Fibroblast of mammary gland (primary cell): ENCODE measurements around the gene ATP5F1B.

ENCODE experiments used
- DNase-seq: peaks from one replicate; pipeline ENCODE4 v3.0.0-alpha.2; 2010; ENCODE audit warnings: low read depth
- H3K4me3 ChIP-seq: 2 replicates; pipeline ENCODE4 v1.5.1; 2011; ENCODE audit warnings: low read depth, mild to moderate bottlenecking, low read length, moderate library complexity; ENCODE audit not compliant: control insufficient read depth
- TF ChIP-seq, protein P1 (sequence below): conservative IDR thresholded peaks from 2 replicates; pipeline ENCODE4 v1.5.1; 2011; ENCODE audit warnings: low read depth, low read length, inconsistent platforms; ENCODE audit not compliant: control insufficient read depth, insufficient read depth

The ATP5F1B gene

GRCh38 chr12:56645717-56646446 lies at the start of gene ATP5F1B:
ATP5F1B (minus strand) TSS chr12:56645984; CDS start chr12:56645963, 21 bp downstream.
- peak; percentile 100 for DNase-seq
- TF ChIP-seq, protein P1, sequence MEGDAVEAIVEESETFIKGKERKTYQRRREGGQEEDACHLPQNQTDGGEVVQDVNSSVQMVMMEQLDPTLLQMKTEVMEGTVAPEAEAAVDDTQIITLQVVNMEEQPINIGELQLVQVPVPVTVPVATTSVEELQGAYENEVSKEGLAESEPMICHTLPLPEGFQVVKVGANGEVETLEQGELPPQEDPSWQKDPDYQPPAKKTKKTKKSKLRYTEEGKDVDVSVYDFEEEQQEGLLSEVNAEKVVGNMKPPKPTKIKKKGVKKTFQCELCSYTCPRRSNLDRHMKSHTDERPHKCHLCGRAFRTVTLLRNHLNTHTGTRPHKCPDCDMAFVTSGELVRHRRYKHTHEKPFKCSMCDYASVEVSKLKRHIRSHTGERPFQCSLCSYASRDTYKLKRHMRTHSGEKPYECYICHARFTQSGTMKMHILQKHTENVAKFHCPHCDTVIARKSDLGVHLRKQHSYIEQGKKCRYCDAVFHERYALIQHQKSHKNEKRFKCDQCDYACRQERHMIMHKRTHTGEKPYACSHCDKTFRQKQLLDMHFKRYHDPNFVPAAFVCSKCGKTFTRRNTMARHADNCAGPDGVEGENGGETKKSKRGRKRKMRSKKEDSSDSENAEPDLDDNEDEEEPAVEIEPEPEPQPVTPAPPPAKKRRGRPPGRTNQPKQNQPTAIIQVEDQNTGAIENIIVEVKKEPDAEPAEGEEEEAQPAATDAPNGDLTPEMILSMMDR: no peak
- peak within 1 kb of the TSS; percentile 100 for H3K4me3 ChIP-seq

- TF ChIP-seq, protein P1: no peak
- no peak overlapping the region for H3K4me3 ChIP-seq
- no peak for DNase-seq
These were observed 48.4 kb upstream of the ATP5F1B start for GRCh38 chr12:56694161-56694560.

DNA sequence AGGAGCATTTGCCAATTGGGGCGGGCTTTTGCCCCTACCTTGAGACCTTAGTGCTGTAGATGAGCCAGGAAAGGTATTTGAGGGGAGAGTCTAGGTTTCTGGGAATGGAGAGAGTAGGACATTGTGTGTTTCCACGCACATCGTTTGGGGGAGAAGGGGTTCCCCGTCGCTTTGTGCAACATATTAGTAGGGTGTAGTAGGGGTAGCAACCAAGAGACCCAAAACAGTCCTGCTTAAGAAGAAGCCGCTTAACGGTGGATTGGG lies 43.0 kb upstream of the ATP5F1B start:
- TF ChIP-seq, protein P1: no peak
- DNase-seq: no peak
- H3K4me3 ChIP-seq: peak overlapping the region; percentile 73

DNA sequence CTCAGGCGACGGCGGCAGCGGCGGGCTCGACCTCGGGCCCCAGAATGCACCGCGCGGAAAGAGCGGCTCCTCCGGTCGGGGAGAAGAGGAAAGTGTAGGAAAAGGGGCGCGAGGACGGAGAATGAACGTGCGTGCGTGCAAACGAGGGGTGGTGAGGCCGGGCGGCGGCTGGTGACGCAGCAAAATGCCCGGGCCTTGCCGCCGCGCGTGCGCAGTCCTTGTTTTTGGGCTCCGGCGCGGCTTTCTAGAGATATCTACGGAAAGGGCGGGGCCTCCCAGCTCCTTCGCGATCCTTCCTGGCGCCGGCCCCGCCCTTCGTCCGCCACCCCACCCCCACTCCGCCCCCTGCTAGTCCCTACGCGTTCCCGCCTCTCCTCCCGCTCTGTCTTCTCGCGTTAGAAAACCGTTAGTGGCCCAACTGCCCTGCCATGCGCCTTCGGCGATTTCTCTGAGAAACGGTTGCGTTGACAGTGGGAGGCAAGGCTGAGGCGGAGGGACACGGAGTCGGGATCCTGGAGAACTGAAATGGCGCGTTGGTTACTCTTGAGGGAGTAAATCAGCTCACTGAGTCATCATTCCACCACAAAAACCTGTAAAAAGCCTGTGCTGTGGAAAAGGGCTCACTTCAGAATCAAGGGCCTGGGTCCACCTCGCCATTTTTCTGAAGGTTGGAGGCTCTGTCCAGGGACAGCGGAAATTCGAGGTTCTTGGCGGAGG lies 42.5 kb upstream of the ATP5F1B start, which contains the start of gene PTGES3:
Gene PTGES3, minus strand, starts transcription at position 156 of the 717 bp plus-strand sequence. CDS start 285 bp downstream, outside the sequence.
- TF ChIP-seq, protein P1: no peak
- peak within 1 kb of the TSS; percentile 98 for H3K4me3 ChIP-seq
- peak; percentile 97 for DNase-seq

DNA sequence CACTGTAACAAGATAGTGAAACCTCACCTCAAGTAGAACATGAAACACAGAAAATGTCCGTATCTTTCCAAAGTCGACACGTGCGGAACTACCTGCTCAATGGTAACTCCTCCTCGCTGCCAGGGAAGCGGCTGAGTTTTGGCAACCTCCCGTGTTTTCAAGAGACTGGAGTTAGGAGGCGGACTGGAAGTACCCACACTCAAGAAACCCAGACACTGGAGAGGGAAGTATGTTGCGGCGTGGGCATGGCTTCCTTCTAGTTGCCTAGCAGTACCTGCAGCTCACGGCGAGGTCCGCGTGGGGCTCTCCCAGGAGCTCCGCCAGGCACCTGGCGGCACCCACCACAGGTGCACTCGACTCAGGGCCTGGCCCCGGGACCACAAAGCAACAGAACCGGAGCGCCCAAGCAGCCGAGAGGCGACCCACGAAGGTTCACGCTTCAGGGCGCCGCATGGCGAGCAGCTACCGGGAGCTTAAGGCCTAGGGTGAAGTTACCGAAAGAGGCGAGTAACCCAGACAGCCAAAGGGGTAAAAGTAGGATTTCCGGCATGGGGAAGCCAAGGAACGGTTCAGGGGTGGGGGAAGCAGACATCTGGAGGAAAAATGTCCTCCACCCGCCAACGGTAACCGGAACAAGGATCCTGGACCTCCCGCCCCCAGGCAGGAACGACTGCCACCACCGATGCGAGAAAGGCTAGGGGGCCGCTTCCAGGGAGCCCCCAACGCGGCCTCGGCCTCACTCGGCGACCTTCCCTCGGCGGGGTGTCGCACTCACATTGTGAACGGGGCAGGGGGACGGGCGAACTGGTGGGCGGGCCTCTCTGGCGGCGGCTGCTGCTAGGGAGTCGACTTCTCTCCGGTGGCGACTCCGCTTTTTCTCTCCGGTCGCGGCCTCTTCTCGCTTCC lies 41.7 kb upstream of the ATP5F1B start:
- DNase-seq: peak; percentile 24
- TF ChIP-seq, protein P1: no peak
- peak overlapping the region; percentile 98 for H3K4me3 ChIP-seq

GRCh38 chr12:56684745-56685359 lies 39.1 kb upstream of the ATP5F1B start:
- H3K4me3 ChIP-seq: peak overlapping the region; percentile 98
- no peak for DNase-seq
- TF ChIP-seq, protein P1: no peak
